ENCODE data around the gene THSD8.

The THSD8 gene

DNA sequence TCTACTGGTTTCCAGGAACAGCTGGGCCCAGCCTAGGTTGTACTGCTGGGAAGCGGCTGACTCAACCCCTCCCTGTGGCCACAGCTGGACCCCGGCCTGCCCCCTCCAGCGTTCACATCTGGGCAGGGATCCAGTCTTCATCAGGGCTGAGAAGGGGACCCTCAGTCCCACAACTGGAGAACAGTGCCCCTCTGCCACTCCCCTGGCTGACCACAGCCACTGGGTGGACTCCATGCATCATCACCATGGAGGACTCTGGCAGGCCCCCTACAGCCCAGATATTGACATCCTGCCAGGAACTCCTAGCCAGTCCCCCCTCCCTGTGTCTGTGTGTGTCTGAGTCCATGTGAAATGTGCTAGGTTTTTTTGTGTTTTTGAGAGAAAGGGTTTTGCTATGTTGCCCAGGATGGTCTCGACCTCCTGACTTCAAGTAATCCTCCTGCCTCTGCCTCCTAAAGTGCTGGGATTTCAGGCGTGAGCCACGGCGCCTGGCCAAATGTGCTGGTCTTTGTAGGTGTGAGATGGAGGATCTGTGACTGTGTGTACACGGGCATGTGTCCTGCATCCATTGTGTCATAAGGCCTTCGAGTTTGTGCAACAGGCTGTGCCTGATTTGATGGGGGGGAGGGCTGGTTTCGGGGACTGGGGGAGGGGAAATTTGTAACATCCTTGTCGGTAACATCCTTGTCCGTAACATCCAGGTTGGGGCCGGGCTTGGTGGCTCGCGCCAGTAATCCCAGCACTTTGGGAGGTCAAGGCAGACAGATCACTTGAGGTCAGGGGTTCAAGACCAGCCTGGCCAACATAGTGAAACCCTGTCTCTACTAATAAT, 22.5 kb upstream of the THSD8 start:
- DNase-seq, result peak; percentile 75

DNA sequence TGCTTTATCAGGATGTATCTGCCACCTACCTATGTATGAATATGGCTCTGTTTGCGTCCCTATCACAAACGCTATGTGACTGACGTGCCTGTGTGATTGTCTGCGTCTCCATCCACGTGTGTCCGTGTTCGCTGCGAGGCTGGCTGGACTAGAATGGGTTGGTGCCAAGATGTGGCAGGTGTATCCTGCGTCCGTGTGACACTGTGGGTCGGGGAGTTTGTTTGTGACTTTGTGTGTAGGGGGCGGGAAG, 19.8 kb upstream of the THSD8 start:
- no peak for DNase-seq

DNA sequence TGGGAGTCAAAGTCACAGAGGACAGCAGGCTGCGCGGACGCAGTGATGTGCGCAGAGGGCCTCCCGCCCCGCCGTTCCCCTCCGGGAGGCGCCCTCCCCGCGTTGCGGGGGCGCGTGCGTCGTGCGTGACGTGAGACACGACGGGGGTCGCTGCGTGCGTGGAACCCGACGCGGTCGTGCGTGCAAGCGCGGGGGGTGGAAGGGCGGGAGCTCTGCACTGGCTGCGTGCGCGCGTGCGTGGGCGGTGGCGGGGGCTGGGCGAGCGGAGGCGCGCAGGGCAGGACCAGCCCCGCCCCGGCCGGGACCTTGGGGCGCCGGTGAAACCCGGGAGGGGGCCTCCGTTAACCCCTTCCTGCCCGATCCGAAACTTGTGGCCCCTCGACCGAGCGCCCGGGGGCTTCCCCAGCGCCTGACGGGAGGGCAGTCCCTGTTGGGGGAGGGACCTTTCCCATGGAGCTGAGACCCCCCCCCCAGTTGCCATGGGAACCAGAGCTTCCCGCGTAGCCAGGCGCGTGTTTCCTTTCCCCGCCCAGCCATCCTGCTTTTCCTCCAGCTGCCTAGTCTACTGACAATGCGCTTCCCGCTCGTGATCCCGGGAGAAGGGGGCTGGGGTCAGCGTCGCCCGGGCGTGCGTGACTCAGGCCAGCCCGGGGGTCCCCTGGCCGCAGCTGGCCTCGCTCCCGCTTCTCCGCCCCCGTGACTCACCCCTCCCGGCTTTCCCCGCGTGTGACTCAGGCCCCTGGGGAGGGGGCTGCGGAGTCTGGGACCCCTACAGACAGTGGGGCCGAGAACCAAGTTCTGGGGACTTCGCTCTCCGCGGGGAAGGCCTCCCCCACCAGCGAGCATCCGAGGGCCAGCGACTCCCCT, 19.2 kb upstream of the THSD8 start:
- DNase-seq, result peak; percentile 82

DNA sequence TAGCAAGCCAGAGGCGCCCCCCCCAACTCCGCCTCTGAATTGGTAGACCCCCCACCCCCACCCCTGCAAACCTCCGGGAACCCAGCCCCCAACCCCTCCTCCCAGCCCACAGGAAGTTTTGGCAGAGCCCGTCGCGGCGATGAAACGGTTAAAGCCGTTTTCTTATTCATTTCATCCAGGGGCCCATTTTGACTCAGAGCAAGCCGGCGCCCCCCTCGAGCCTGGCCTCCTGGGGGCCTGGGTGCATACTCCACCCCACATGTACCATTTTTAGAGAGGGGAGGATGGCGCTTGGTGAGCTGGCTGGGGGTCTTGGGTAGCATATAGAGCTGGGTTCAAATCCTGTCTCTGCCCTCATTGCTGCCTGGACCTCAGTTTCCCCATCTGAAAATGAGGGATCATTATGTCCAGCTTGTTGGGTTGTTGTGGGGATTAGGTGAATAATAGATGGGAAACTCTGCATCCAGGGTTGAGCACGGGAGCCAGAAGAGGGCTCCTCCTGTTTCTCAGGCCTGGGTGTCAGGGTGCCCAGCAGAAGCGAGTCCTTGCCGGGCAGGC, 18.5 kb upstream of the THSD8 start:
- peak; percentile 53 for DNase-seq

DNA sequence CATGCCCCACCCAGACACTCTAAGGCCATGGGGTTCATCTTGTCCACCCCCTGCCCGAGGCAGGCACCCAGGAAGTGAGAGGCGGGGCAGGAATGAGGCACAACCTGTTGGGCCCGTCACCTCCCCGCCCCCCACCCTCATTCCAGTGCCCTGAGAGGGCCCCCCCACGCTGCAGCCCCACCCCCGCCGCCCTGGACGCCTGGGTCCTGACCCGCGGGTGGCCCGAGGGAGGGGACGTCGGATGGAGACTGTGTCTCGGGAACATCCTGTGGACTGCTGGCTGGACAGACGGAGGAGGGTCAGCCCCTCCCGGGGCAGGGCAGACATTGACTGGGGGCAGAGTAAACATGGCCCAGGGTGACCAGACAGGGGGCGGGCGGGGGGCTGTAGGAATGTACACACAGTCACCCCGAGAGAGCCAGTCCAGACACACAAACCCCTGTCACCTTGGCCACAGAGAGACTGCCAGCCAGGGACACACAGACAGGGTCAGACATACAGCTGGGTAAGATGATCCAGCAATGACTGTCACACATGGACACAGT, 17.9 kb upstream of the THSD8 start:
- DNase-seq, result no peak

DNA sequence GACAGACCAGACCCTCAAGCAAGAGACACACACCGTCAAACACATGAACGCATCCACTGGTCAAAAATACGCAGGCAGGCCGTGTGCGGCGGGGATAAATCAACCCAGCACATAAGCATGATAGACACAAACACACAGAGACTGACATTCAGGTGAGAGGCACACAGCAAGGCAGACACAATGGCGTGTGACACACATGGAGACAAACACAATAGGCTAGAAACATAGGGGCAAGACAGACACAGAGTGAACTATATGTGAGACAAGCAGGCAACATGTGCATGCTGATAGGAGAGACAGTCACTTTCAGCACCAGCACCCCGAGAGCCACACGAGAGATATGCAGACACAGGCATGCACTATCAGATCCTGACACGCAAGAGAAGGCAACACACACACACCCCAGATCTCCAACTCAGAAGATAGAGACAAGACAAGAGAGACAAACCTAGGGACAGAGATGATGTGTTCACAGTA, 17.4 kb upstream of the THSD8 start:
- peak; percentile 97 for DNase-seq

DNA sequence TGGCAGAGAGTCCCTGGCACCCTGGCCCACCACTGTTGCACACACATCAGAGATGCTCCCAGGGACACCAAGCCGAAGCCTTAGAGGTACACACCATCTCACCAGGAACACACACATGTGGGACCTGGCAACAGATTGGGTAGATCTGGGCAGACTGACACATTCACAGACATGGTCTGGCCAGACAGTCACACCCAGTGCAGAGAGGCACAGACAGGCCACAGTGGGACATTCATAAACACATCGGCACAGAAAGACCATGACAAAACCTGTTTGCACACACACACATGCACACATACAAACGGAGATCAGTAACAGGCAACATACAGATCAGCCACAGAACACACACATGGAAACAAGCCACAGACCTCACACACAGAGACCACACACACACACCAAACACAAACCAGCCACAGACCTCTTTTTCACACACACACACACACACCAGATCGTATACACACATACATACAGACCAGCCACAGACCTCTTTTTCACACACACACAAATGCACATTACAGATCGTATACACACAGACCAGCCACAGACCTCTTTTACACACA, 16.9 kb upstream of the THSD8 start:
- DNase-seq, result no peak

DNA sequence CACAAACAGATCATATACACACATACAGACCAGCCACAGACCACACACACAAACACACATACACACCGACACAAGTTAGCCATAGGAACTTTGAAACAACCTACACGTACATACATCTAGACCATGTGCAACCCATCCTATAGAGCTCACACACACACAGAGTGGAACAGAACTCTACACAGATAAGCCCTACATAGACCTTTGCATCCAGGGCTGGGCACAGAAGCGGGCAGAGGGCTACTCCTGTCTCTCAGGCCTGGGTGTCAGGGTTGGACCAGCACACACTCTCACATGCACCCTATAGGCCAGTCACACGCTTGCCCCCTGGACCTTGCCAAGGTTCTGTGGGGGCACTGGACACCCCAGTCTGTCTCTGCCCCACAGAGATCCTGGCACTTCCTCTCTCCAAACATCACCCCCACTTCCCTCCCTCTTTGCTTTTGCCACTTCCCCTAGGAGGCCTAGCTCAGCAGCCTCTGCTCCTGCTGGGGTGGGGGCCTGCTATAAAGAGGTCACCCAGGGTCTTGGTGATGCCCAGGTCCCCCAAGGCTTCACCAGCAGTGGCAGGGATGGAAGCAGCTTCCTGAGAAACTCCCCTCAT, 16.3 kb upstream of the THSD8 start:
- peak; percentile 72 for DNase-seq

DNA sequence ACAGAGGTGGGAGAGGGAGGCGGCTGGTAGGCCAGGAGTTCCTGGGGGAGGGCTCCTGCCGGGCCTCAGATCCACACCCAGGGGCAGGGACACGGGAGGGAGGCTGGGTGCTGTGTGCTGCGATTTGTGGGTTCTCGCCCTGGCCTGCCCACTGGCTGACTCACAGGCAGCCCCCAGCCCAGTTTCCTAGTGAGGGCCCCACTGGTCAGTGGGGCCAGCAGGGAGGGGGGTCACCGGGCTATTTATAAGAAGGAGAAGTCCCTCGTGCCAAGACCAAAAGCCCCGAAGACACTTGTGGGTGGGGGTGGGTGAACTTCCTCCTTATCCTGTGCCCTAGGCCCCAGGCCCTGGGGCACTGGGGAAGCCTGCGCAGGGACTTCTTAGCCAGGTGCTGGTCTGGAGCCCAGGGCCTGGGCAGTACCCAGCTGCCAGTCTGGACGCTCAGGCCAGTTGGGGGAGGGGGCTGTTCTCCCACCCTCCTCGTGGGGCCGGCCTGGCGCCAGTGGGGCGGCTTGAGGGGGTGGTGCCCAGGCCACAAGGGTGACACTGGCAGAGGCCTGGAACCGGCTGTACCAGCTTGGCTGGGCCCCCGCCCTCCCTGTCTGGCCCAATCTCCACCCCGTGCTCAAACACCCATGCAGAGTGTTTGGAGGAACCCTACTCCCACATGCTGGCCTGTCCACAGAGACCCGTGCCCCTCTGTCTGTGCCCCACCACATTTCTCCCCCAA, 15.6 kb upstream of the THSD8 start:
- DNase-seq, result peak; percentile 80

DNA sequence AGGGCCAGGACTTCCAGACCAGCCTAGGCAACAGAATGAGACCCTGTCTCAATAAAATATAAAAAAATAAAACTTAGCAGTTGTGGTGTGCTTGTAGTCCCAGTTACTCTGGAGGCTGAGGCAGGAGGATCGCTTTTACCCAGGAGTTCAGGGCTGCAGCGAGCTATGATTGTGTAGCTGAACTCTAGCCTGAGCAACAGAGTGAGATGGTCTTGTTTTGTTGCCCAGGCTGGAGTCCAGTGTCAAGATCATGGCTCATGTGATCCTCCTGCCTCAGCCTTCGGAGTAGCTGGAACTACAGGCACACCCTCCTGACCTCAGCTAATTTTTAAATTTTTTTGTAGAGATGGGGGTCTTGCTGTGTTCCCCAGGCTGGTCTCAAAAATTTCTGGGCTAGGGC, 14.9 kb upstream of the THSD8 start:
- peak; percentile 20 for DNase-seq

DNA sequence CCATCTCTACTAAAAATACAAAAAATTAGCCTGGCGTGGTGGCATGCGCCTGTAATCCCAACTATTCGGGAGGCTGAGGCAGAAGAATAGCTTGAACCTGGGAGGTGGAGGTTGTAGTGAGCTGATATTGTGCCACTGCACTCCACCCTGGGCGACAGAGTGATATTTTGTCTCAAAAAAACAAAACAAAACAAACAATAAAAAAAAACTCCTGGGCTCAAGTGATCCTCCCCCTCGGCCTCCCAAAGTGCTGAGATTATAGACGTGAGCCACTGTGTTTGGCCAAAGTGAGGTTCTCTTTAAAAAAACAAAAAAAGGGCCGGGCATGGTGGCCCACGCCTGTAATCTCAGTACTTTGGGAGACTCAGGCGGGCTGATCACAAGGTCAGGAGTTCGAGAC, 14.4 kb upstream of the THSD8 start:
- no peak for DNase-seq

DNA sequence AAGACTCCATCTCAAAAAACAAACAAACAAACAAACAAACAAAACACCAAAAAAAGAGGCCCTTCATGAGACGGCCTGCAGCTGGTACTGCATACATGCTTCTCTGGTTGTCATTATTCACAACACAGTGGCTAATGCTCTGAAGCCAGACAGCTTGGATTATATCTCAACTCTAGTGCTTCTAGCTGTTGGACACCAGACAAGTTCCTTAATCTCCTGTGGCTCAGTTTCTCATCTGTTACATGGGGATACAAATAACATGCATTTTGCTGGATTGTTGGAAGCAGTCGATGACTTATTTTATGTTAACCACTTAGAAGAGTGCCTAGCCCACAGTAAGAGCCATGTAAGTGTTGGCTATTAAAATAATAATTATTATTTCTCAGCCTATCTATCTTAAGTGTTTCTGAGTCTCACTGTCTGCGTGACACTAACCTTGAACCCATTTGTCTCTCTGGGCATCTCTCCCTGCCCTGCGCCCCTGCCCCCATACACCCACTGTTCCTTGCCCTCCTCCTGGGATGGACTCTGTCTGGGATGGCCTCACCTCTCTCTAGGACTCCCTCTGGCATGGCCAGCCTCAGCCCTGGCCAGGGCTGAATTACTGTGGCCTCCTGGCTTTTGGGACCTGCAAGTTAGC, 13.7 kb upstream of the THSD8 start:
- DNase-seq, result peak; percentile 71

DNA sequence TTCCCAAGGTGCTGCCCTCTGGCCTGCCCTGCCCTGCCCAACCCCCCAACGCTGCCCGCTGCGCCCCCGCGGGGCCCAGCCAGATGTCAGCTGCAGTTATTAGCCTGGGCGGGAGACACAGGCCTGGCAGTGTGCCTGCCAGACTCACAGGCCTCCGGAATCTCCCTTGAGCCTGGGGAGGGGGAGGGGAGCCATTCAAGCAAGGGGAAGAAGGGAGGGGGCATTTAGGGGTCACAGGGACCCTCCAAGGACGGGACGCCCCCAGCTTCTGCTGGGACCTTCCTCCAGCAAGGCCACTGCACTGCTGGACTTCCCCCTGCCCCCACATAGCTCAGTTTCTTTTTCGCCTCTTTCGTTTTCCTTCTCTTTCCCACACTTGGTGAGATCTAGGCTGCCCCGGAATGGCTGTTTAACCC, 13.2 kb upstream of the THSD8 start:
- peak; percentile 95 for DNase-seq

DNA sequence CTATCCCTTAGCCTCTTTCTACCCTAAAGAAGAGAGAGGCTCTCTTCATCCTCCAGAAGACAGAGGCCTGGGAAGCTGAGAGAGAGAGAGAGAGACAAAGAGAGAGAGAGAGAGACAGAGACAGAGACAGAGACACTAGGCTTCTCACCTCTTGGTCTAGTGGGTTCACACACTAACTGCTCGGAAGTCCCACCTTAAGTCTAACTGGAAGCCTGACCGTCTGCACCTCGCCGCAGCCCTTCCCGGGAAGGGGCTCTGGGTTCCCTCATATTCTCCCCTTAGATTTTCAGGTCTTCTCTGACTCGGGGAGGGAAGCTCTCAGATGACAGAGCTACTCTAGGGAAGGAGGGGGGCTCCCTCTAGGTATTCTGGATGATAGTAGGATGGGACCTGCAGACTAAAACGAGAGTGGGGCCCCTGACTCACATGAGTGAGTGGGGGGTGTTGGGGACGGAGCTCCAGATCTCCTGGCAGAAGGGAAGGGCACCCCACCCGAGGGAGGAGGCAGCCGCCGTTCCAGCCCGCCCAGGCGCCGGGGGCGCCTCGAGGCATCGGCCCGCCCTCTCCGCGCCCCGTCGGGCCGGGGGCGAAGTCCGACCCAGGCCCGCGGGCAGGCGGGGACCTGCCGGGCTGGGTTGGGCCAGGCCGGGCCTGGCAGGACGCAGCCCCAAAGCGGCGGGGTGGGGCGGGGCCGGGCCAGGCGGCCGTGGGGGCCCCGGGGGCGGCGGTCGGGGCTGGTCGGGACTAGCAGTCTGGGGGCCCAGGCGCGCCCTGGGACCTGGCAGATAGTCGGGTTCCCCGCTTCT, 12.6 kb upstream of the THSD8 start:
- DNase-seq, result peak; percentile 56

DNA sequence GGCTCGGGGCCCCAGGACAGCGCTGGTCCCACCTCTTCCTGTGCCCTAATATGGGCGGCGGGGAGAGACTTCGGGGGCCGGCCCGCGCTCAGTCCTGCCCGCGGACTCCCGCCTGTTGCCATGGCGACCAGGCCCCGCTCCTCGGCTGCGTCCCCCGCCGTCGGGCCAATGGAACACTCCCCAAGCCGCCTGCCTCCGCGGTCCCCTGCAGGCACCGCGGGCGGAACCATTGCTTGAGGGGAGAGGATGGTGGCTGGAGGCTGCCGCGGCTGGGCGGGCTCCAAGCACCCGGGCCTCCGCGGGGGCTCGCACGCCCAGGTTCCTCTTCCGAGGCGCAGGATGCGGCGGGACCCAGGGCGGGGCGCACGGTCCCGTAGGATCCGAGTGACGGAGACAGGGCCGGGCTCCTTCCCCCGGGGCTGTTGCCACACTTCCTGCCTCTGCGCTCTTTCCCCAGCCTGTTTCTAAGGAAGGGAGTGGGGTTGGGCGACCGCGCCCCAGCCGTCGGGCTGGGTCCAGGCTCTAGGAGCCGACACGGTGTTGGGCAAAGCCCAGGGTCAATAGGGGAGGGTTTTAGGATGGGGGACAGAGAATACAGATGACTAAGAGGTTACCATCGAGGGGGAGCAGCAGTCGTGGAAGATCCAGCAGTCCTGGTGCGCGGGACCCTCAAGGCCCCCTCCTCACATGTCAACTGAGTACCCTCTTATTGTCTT, 11.8 kb upstream of the THSD8 start:
- peak; percentile 99 for DNase-seq

DNA sequence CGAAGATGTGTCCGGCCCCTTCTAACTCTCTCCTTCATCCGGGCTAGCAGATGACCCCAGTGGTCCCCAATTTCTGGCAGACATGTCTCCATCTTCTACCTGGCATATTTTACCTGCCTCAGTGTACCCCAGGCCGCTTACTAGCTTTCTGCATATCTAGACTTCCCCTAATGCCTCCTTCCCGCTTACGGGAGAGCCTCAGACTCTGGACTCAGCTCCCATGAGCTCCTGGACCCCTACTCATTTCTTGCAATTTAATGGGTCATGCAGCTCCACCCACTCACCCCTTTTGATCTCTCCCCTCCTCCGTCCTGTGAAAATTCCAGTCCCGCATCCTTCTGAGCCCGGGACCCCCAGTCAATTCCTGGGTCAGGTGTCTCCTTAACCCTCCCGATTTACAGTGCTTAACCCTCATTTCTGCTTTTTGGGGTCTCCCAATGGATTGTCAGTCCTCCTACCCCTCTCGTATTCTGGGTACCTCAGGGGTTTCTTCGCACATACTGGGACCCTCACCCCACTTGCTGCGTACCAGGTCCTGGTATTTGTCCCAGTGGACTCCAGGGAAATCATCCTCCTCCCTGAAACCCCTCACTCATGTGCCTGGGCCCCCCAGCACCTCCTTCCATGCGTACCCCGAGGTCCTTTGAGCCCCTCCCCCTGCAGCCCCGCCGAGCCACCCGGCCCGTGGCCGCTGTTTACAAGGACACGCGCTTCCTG, 11.1 kb upstream of the THSD8 start:
- DNase-seq, result peak; percentile 30

DNA sequence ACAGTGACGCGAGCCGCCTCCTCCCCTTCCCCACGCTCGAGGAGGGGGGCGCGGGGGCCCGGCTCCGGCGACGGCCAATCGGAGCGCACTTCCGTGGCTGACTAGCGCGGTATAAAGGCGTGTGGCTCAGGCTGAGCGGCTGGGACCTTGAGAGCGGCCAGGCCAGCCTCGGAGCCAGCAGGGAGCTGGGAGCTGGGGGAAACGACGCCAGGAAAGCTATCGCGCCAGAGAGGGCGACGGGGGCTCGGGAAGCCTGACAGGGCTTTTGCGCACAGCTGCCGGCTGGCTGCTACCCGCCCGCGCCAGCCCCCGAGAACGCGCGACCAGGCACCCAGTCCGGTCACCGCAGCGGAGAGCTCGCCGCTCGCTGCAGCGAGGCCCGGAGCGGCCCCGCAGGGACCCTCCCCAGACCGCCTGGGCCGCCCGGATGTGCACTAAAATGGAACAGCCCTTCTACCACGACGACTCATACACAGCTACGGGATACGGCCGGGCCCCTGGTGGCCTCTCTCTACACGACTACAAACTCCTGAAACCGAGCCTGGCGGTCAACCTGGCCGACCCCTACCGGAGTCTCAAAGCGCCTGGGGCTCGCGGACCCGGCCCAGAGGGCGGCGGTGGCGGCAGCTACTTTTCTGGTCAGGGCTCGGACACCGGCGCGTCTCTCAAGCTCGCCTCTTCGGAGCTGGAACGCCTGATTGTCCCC, 10.4 kb upstream of the THSD8 start, which contains the start of gene JUNB:
JUNB (plus strand) TSS at position 142 of the 706 bp plus-strand sequence; CDS start at position 428, 286 bp downstream.
- DNase-seq, result peak; percentile 98

DNA sequence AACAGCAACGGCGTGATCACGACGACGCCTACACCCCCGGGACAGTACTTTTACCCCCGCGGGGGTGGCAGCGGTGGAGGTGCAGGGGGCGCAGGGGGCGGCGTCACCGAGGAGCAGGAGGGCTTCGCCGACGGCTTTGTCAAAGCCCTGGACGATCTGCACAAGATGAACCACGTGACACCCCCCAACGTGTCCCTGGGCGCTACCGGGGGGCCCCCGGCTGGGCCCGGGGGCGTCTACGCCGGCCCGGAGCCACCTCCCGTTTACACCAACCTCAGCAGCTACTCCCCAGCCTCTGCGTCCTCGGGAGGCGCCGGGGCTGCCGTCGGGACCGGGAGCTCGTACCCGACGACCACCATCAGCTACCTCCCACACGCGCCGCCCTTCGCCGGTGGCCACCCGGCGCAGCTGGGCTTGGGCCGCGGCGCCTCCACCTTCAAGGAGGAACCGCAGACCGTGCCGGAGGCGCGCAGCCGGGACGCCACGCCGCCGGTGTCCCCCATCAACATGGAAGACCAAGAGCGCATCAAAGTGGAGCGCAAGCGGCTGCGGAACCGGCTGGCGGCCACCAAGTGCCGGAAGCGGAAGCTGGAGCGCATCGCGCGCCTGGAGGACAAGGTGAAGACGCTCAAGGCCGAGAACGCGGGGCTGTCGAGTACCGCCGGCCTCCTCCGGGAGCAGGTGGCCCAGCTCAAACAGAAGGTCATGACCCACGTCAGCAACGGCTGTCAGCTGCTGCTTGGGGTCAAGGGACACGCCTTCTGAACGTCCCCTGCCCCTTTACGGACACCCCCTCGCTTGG, 9.6 kb upstream of the THSD8 start:
- peak; percentile 84 for DNase-seq
